HAP-1 (cell line): ENCODE data around the gene OOSP1.

Experiments
- DNase-seq, 2 experiments: peaks; one replicate each; pipeline ENCODE4 v3.0.0-alpha.2; 2016 to 2020; ENCODE audit warnings: low spot score in 2 of 2
- H3K27me3 ChIP-seq: fragments of 250-450 bp; sonication (Bioruptor Pico); 2 replicates; pipeline ENCODE4 v1.5.1; 2020; ENCODE audit warnings: low read depth, mild to moderate bottlenecking, moderate library complexity
- H3K36me3 ChIP-seq: fragments of 250-450 bp; sonication (Bioruptor Pico); replicated peaks from 2 replicates; pipeline ENCODE4 v1.5.1; 2020; ENCODE audit warnings: mild to moderate bottlenecking
- H3K4me1 ChIP-seq: fragments of 250-450 bp; sonication (Bioruptor Pico); 2 replicates; pipeline ENCODE4 v1.5.1; 2020; ENCODE audit warnings: mild to moderate bottlenecking
- H3K4me3 ChIP-seq: fragments of 250-450 bp; sonication (Bioruptor Pico); 2 replicates; pipeline ENCODE4 v1.5.1; 2020; ENCODE audit warnings: mild to moderate bottlenecking, moderate library complexity
- H3K9me3 ChIP-seq: fragments of 250-450 bp; sonication (Bioruptor Pico); 2 replicates; pipeline ENCODE4 v1.5.1; 2020; ENCODE audit warnings: mild to moderate bottlenecking, moderate library complexity
- in situ Hi-C: fragments of 300-500 bp; cut with MboI; formaldehyde crosslinking; loops from 3 replicates; pipeline ENCODE4 v1.14.3; 2020; ENCODE audit warnings: low sequenced_read_pairs, inconsistent platforms, mixed read lengths

OOSP1 gene

DNA sequence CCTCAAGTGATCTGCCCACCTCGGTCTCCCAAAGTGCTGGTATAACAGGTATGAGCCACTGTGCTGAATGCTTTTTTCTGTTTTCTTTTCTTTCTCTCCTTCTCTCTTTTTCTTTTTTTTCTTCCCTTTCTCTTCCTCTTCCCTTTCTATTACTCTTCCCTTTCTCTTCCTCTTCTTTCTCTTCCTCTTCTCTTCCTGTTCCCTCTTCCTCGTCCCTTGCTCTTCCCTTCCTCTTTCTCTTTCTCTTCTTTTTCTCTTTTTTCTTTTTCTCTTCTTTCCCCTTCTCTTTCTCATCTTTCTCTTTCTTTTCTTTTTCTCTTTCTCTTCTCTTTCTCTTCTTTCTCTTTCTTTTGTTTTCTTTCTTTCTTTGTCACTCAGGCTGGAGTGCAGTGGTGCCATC is 1.2 kb downstream of the OOSP1 start:
- Histone ChIP-seq H3K36me3 (no peaks in the 10 kb centered on the region), H3K9me3 (no peaks in the 10 kb centered on the region), H3K27me3 (no peaks in the 10 kb centered on the region), H3K4me3 (no peak overlapping the region), H3K4me1 (peaks cover 4% of the 10 kb centered on the region; the same call in 1 of the 2 replicates)
- no peak for DNase-seq
- in situ Hi-C loops = no loop called here

DNA sequence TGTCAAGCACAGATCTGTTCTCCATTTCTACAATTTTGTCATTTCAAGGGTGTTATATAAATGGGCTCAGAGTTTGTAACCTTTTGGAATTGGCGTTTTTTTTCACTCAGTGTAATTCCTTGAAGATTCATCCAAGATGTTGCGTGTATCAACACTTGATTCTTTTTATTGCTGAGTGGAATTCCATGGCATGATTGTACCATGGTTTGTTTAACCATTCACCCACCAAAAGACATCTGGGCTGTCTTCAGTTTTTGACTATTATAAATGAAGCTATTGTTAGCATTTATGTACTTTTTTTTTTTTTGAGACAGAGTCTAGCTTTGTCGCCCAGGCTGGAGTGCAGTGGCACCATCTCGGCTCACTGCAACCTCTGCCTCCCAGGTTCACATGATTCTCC is 2.9 kb downstream of the OOSP1 start:
- DNase-seq = no peak
- H3K27me3 ChIP-seq = no peaks in the 10 kb centered on the region
- no peak overlapping the region for H3K4me3 ChIP-seq
- peaks cover 6% of the 10 kb centered on the region; the same call in 1 of the 2 replicates for H3K4me1 ChIP-seq
- no peaks in the 10 kb centered on the region for H3K9me3 ChIP-seq
- no peaks in the 10 kb centered on the region for H3K36me3 ChIP-seq
- in situ Hi-C loops = no loop called here

DNA sequence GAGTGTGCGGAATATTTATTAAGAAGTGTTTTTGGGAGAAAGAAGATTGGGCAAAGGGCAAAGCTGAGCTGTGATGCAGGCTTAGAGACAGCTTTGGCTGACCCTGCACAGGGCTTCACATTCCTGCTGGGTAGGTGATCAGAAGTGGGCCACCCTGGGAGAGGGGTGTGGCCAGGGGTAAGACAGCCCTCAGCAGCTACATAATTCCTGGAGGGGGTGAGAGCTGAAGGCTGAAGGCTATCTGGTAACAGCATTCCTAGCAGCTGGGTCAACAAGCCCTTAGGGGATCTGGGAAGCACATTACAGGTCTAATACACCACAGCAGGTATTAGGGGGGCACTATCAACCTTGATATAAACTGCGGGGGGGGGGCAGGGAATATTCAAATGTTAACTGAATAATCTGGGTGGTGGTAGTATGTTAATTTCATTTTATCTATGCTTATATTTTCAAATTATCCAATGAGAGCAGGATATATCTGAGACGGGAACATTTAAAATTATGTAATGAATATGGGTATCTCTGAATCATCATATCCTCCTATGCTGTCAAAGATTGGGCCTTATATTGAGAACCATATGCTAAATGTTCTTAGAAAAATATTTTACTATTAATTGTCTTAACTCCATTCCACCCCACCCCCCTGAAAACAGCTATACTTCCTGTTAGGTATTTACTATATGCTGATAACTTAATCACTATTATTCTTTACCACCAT is 5.9 kb downstream of the OOSP1 start:
- in situ Hi-C loops = no loop called here
- peak in 1 of 2 experiments; percentile 10 for DNase-seq
- Histone ChIP-seq H3K4me3 (no peak overlapping the region), H3K9me3 (no peaks in the 10 kb centered on the region), H3K4me1 (peaks cover 6% of the 10 kb centered on the region; the same call in 1 of the 2 replicates), H3K36me3 (no peaks in the 10 kb centered on the region), H3K27me3 (no peaks in the 10 kb centered on the region)

GRCh38 chr11:59944720-59945119 is 6.5 kb downstream of the OOSP1 start:
- Histone ChIP-seq H3K27me3 (no peaks in the 10 kb centered on the region), H3K9me3 (no peaks in the 10 kb centered on the region), H3K36me3 (no peaks in the 10 kb centered on the region), H3K4me1 (peaks cover 6% of the 10 kb centered on the region; the same call in 1 of the 2 replicates), H3K4me3 (no peak overlapping the region)
- peak; percentile 7 to 42 for DNase-seq
- in situ Hi-C loops = no loop called here

DNA sequence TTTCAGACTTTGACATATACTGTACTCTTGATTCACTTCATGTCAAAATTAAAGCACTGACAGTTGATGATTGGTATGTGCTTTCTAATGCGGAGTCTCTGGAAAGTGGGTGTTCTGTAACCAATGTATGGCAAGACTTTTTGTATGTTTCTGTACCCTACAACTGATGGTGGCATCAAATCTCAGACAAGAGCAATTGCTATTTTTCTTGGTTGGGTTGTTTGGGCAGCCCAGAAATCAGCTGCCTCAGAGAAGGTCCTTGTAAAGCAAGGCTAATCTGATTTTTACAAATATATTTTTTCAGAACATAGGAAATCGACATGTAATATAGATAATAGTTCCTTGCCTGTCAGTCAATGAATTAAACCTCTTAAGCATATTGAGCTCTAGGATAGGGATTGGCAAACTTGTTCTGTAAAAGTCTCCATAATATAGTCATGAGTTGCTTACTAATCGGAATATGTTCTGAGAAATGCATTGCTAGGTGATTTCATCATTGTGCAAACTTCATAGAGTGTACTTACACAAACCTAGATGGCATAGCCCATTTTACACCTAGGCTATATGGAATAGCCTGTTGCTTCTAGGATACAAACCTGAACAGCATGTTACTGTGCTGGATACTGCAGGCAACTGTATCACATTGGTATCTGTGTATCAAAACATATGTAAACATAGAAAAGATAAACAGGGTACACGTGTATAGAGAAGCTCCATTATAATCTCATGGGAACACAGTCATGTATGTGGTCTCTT is 15.4 kb downstream of the OOSP1 start:
- Histone ChIP-seq H3K4me3 (no peak overlapping the region), H3K4me1 (no peaks in the 10 kb centered on the region), H3K36me3 (no peaks in the 10 kb centered on the region), H3K9me3 (no peaks in the 10 kb centered on the region), H3K27me3 (no peaks in the 10 kb centered on the region)
- in situ Hi-C loops = no loop called here
- no peak for DNase-seq

GRCh38 chr11:59954219-59954847 is 16.1 kb downstream of the OOSP1 start:
- in situ Hi-C loops = no loop called here
- H3K9me3 ChIP-seq = no peaks in the 10 kb centered on the region
- no peaks in the 10 kb centered on the region for H3K4me1 ChIP-seq

DNA sequence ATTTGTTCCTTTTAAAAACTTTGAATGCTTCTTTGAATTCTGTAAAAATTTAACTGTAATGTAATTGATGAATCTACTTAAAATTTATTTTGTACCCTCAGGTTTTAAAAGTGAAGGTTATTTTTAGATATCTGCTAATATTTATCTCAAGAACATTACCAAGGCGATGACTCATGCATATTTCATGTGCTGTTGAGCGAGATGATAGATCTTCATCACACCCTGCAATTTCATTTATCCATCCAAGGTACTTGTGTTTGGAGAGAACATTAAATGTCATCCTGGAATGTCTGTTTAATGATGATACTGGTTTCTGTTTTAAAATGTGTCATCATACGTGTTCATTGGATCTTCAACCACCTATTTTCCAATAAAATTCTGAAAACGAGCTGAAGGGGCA is 18.9 kb downstream of the OOSP1 start:
- no peak overlapping the region for H3K4me3 ChIP-seq
- no peak for DNase-seq
- H3K36me3 ChIP-seq = no peaks in the 10 kb centered on the region
- H3K9me3 ChIP-seq = no peaks in the 10 kb centered on the region
- in situ Hi-C loops = no loop called here
- no peaks in the 10 kb centered on the region for H3K4me1 ChIP-seq
- H3K27me3 ChIP-seq = no peaks in the 10 kb centered on the region

More at GRCh38 chr11:59954219-59954847, 16.1 kb downstream of the OOSP1 start:
- Histone ChIP-seq H3K27me3 (no peaks in the 10 kb centered on the region), H3K4me3 (no peak overlapping the region), H3K36me3 (no peaks in the 10 kb centered on the region)
- no peak for DNase-seq

GRCh38 chr11:59960502-59961381 is 22.5 kb downstream of the OOSP1 start:
- Histone ChIP-seq H3K4me3 (no peak overlapping the region), H3K36me3 (no peaks in the 10 kb centered on the region), H3K27me3 (no peaks in the 10 kb centered on the region), H3K4me1 (no peaks in the 10 kb centered on the region), H3K9me3 (no peaks in the 10 kb centered on the region)
- no peak for DNase-seq
- in situ Hi-C loops = no loop called here

- in situ Hi-C loops = no loop called here
Measured at GRCh38 chr11:59962107-59962482, 23.9 kb downstream of the OOSP1 start.

DNA sequence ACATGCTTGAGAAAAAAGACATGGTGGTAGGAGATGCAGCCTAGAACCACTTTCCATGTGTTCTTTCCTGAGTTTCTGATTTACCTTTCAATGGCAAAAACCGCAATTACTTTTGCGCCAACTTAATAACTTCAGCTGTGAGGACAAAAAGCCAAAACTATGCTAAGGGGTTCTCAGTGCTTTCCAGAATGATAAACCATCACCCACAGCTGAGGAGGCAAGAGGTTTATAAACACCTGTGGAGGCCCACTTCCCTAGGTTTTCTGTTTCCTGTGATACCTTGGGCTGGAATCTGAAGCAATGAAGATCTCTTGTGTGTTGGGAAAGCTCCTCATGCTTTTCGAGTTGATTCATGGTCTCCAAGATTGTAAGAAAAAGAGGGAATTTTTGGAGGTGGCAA is 25.5 kb downstream of the OOSP1 start, which contains the start of gene OOSP4A:
Gene OOSP4A, plus strand, starts transcription at position 301 of the 400 bp plus-strand sequence. Its CDS starts 0 bp downstream, at position 301.
- in situ Hi-C loops = no loop called here
- H3K9me3 ChIP-seq = no peaks in the 10 kb centered on the region
- no peak for DNase-seq
- no peak within 1 kb of the TSS for H3K4me3 ChIP-seq
- no peaks in the 10 kb centered on the region for H3K36me3 ChIP-seq
- no peaks in the 10 kb centered on the region for H3K27me3 ChIP-seq
- H3K4me1 ChIP-seq = no peaks in the 10 kb centered on the region

More at GRCh38 chr11:59962107-59962482, 23.9 kb downstream of the OOSP1 start:
- no peak for DNase-seq
- Histone ChIP-seq H3K4me3 (no peak overlapping the region), H3K4me1 (no peaks in the 10 kb centered on the region), H3K36me3 (no peaks in the 10 kb centered on the region), H3K27me3 (no peaks in the 10 kb centered on the region), H3K9me3 (no peaks in the 10 kb centered on the region)

DNA sequence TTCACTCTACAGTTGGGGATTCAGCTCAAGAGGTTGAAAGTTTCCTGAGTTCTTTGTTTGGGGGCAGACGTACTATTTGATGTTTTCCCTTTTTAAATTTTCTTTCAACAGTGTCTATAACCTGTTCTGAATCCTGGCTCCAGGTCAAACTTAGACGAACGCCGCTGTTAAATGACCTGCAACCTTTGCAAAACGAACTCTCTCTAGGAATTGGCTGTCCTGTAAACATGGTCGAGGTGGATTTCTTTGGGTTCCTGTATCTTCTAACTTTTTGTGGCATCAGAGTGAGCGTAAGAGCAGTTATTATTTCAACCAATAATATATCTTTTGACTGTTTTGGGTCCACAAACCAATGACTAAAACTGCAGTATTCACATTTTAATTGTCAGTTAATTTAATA is 27.2 kb downstream of the OOSP1 start:
- Histone ChIP-seq H3K36me3 (no peaks in the 10 kb centered on the region), H3K4me3 (no peak overlapping the region), H3K4me1 (no peaks in the 10 kb centered on the region), H3K27me3 (no peaks in the 10 kb centered on the region), H3K9me3 (no peaks in the 10 kb centered on the region)
- no peak for DNase-seq
- in situ Hi-C loops = no loop called here

DNA sequence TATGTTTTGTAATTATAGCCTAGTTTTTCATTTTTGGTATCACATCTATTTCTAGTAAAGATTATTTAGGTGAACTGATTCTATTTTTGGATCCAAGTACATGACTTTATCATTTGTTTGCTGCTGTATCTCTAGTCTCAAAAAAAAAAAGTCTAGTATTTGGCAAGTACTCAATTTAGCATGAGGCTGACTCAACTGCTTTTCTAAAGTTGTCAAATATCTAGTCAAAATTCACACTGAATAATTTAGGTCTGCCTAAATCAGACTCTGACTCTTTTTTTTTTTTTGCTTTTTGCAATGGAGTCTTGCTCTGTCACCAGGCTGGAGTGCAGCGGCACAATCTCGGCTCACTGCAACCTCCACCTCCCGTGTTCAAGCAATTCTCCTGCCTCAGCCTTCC is 28.0 kb downstream of the OOSP1 start:
- H3K4me1 ChIP-seq = no peaks in the 10 kb centered on the region
- H3K9me3 ChIP-seq = no peaks in the 10 kb centered on the region
- no peak for DNase-seq
- in situ Hi-C loops = no loop called here
- H3K36me3 ChIP-seq = no peaks in the 10 kb centered on the region
- H3K27me3 ChIP-seq = no peaks in the 10 kb centered on the region
- no peak overlapping the region for H3K4me3 ChIP-seq

GRCh38 chr11:59967677-59968394 is 29.6 kb downstream of the OOSP1 start:
- H3K4me1 ChIP-seq = no peaks in the 10 kb centered on the region
- H3K36me3 ChIP-seq = no peaks in the 10 kb centered on the region
- in situ Hi-C loops = no loop called here
- no peaks in the 10 kb centered on the region for H3K9me3 ChIP-seq
- DNase-seq = no peak
- H3K4me3 ChIP-seq = no peak overlapping the region
- H3K27me3 ChIP-seq = no peaks in the 10 kb centered on the region
